Eye (tissue), 1 donor: Measurements from ENCODE around the gene UBP1.
"Not testable (repeated sequence)": the region's sequence is repeated elsewhere in the genome, so short reads cannot be mapped to it uniquely, and the experiment has no call there.

Experiments used
- DNase-seq: peaks from one replicate; pipeline ENCODE4 v3.0.0-alpha.2; 2015

Gene UBP1

DNA sequence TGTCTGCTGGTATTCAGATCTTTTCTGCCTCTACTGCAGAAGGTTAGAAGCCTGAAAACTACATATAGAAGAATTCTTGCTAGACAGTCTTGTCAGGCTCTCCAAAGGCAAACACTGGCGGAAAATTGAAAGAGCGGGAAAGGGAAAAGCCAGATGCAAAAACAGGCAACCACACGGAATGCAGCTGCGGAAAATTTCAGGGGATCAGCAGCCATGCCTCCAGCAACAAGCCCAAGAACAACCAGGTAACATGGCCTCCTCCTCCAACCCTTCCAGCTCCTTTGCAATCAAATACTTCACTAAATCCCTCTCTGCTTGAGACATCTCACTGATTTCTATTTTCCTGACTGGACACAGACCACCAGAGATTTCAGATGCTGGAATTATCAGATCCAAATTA, 9.6 kb downstream of the UBP1 start:
- DNase-seq, result no peak

DNA sequence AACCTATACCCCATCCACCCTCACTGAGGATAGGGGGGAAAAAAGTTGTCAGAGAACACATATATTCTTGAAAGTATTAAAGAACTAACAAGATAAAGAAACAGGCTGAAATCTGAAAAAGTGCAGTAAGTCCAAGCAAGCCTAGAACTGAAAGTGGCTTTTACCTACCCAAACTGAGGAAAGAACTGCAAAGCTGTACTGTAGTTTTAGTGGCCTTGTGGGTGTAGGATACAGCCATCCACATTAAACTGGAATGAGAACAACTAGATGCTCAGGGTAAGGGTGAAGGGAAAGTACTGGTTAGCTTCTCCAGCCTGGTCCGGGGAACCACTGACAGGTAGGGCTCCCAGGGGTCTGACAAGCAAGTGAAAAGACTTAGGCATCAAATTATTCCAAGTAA, 10.1 kb downstream of the UBP1 start:
- DNase-seq, result no peak

DNA sequence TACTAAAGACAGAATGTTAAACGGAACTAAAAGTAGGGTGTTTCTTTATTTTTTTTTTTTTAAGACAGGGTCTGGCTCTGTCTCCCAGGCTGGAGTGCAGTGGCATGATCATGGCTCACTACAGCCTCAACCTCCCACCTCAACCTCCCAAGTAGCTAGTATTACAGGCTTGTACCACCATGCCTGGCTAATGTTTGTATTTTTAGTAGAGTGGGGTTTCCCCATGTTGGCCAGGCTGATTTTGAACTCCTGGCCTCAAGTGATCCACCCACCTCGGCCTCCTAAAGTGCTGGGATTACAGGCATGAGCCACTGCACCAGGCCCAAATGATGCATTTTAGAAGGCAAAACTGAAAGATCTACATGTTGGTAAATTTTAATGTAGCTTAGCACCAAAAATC, 10.9 kb downstream of the UBP1 start:
- DNase-seq, result not testable (repeated sequence)

DNA sequence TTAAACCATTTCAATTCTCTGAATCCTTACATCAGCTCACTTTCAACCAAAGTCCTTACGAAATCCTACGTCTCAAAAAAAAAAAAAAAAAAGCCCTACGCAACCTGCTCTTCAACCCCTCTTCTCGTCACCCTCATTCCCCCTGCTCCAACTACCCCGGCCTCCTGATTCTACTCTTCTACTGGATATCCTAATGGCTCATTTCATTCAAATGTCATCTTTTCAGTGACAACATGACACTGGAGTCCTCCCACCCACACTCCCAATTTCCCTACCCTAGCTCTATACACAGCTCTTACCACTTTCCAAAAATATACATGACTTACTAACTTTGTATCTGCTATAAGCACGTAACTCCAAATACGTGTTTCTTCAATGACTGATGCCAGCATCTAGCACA, 11.5 kb downstream of the UBP1 start:
- DNase-seq, result no peak

DNA sequence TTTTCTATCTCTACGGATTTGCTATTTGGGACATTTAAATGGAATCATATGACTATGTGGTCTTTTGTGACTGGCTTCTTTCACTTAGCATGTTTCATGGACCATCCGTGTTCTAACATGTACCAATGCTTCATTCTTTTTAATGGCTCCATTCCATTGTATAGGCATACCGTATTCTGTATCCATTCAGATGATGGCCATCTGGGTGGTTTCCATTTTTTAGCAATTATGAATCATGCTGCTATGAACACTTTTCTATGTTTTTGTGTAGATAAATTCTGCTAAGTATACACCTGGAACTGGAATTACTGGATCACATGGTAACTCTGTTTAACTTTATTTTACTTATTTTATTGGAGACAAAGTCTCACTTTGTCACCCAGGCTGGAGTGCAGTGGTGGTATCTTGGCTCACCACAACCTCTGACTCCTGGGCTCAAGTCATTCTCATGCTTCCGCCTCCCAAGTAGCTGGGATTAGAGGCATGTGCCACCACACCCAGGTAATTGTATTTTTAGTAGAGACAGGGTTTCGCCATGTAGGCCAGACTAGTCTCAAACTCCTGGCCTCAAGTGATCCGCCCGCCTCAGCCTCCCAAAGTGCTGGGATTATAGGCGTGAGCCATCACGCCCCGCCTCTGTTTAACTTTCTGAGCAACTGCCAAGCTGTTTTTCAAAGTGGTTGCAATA, 13.4 kb downstream of the UBP1 start:
- DNase-seq, result no peak

DNA sequence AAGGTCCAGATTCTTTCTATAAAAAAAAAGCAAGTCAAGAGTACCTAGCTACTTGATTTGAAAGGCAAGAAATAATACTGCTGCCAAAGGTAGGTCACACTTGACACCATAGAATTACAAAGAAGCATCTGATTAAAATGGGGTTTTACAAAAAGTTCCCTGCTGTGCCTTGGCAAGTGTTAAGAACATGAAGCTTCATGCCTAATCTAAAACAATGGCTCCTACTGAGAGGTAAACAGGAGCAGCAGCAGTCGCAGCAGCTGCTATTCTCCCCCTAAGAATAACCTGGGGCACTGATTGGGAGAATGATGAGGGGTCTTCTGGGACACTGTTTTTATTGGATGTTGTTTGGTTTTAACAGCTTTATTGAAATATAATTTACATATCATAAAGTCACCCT, 14.1 kb downstream of the UBP1 start:
- peak; percentile 32 for DNase-seq

DNA sequence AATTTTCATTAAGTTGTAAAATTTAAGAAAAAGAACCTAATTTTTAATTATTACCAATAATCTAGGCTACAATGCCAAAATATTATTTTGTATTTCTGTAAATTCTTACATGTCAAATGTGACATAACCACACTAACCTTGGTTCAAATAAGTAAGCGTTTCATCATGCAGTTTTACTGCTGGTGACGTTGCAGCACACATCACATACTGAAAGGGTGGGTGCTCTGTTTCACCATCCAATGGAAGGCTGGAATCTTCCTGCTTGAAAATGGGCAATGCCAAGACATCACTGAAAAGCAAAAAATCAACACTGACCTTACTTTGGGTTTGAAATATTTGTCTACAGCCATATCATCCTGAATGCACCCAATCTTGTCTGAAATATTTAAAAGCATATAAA, 14.8 kb downstream of the UBP1 start:
- DNase-seq, result no peak

DNA sequence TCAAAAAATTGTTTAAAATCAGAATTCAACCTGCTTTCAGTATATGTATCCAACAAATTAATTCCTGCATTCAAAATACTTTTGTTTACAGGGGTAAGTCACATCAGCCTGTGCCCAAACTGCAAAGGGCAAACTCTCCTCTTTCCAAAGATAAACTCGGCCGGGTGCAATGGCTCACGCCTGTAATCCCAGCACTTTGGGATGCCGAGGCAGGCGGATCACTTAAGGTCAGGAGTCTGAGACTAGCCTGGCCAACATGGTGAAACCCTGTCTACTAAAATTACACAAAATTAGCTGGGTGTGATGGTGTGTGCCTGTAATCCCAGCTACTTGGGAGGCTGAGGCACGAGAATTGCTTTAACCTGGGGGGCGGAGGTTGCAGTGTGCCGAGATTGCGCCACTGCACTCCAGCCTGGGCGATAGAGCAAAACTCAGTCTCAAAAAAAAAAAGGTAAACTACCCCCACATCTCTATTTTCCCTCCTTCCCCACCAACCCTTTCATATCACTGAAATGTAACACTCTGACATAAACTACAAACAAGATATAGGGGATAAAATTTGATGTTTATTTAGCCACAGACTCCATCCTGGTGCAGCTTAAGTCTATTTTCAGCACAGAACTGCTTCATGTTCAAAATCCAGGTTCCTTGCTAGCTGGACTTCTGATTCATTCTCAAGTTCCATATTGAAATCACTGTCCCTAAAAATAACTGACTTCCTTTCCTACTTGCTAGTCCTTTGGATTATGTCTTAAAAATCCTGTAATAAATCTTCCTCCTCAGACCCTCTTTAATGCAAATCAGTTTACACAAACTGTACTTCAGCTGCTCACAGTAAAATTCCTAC, 15.4 kb downstream of the UBP1 start:
- DNase-seq, result no peak

DNA sequence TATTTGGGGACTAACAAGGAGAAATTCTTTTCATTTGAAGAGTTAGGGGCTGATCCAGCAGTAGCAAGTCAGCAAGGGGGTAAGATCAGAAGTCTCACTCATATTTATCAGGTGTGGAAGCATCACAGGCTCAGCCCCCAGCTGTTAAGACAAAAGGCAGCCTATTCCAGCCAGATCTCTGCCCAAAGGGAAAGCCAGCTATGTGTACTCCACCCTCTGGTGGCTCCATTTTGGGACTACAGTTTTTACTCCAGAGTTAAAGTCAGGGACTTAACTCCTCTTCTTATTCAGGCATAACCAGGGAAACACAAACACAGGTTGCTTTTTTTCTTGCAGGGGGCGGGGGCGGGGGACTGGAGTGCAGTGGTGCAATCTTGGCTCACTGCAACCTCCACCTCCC, 19.2 kb downstream of the UBP1 start:
- no peak for DNase-seq

DNA sequence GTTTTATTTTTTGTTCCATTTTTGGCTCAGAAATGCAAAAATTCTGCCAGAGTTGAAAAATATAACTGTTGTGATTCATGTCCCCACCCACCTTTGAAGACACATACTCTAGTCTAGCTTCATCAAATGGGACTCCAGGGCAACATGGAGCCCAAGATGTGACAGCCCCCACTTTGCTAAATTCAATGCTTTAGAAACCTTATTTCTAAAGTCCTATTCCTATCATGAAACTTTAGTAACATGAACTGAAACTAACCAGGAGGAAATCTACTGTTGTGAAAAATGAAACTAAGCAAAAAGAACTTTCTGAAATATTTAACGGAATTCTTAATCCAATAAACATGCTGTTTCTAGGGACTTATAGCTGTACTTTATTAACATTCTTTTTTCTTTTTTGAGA, 20.3 kb downstream of the UBP1 start:
- no peak for DNase-seq

DNA sequence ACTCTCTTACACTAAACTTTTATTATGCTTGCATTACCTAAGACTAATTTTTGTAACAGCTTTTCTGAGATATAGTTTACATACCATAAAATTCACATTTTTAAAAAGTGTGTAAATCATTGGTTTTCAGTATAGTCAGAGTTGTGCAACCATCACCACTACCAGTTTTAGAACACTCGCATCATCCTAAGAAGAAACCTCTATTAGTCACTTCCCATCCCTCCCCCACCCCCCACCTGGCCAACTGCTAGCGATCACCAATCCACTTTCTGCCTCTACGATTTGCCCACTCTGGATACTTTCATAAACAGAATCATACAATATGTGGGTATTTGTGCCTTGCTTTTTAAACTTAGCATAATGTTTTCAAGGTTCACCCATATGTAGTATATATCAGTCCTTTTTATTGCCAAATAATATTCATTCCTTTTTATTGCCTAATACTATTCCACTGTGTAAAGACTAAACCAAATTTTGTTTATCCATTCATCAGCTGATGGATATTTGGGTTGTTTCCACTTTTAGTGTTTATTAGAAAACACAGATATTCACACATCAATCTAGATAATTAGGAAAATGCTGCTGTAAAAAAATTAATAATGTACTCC, 23.0 kb downstream of the UBP1 start:
- no peak for DNase-seq

DNA sequence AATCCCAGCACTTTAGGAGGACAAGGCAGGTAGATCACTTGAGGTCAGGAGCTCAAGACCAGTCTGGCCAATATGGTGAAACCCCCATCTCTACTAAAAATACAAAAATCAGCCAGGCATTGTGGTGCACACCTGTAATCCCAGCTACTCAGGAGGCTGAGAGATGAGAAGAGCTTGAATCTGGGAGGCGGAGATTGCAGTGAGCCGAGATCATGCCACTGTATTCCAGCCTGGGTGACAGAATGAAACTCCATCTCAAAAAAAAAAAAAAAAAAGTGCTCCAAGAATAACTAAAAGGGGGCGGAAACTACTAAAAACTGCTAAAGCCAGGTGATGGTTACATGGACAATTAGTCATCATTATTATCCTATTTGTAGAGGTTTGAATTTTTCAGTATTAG, 29.4 kb downstream of the UBP1 start:
- not testable (repeated sequence) for DNase-seq

DNA sequence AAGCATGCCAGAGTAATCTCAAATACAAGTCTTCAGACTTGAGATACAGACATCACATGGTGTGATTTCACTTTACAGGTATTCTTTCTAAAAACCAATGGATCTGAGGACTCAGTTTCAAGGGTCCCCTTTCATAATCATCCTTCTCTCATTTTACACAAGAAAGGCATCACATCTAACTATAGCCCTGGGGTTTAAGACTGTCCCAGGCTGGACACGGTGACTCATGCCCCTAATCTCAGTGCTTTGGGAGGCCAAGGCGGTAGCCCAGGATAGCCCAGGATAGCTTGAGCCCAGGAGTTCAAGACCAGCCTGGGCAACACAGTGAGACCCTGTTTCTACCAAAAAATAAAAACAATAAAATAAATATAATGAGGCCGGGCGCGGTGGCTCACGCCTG, 36.4 kb downstream of the UBP1 start:
- no peak for DNase-seq

DNA sequence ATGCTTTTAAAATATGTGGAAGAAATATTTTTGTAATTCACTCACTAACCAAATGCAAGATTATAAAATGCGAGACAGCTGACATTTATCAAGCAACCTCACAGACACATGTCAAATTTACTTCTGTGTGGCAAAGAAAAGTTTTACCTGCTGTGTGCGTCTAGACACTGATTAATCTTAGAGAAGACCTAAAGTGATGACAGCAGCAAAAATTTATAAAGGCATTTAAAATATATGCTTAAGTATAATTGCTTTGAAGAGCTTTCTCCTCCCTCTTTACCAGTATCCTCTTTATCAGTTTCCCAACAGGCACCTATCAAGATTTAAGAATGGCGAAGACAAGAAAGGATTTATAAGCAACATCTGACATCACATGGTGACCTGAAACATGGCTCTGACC, 37.3 kb downstream of the UBP1 start:
- no peak for DNase-seq

DNA sequence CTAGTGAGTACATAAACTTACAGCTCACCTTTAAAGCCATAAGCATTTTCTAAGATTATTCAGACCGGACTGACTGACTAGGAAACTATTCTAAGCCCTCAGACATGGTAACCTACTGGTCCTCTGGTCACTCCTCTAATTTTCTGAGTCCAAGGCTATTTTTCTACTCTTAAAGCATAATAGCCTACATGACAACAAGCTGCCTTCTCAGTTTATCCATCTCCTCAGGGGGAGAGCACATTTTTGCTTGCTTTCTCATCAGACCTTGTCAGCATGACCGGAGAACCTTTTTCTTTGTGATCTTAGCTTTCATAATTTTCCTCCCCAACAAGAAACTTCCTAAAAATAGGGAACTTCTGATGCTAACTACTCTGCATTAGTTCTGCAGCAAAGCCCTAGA, 38.4 kb downstream of the UBP1 start:
- DNase-seq, result no peak

DNA sequence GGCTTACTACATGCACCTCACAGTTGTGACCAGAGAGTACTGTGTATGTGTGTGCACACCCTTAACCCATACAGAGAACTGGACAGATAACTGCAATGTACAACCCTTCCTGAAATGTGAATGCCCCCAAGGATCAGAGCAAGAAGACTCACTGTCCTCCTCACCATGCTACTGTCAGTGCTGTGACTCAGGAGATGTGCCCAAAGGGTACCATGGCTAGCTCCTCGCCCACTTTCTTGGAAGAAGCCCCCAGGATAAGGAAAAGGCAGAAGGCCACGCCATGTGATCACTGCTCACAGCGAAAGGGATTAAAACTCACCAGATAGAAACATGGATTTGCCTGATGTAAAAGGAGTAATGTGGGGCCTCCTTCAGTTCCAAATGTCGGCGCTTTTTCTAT, 41.8 kb downstream of the UBP1 start:
- DNase-seq, result no peak

DNA sequence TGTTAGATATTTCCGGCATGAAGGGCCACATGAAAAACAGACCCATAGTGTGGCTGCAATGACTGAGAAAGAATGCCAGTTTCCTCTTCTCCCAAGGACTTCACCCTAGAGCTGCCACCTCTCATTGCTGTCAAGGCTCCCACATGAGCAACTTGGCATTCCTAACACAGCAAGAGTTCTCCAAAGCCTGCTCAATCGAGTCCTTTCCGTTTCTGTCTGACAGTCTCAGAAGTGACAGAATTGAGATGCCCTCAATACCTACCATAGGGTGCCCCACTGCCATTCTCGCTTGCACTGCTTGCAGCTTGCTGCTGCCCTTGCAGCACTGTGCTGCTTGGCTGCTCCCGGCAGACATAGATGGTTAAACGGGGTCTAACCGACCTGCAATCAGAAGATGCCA, 44.3 kb downstream of the UBP1 start:
- DNase-seq, result peak; percentile 86

DNA sequence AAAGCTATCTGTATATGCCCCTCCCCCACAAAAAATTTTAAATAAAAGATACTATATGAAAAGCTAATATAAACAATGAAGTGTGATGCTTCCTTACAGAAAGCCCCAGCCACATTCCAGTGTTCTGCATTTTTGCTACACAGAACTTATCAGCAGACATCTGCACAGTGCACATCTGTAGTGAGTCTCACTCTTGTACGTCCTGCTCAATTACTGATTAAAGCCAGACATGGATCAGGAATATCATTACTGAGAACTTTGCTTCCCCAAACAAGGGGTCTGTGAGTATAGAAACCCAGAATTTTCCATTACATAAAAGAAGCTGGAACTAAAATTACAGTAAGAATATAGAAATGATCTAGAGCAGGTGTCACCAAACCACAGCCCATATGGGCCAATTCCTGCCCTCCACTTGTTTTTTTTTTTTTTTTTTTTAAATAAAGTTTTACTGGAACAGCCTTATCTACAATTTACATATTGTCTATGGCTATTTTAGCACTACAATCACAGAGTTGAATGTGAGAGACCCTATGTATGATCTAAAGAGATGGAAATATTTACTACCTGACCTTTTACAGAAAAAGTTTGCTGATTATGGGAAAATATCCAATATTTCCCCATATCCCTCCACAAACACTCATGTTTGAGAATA, 45.7 kb downstream of the UBP1 start:
- peak; percentile 43 for DNase-seq

DNA sequence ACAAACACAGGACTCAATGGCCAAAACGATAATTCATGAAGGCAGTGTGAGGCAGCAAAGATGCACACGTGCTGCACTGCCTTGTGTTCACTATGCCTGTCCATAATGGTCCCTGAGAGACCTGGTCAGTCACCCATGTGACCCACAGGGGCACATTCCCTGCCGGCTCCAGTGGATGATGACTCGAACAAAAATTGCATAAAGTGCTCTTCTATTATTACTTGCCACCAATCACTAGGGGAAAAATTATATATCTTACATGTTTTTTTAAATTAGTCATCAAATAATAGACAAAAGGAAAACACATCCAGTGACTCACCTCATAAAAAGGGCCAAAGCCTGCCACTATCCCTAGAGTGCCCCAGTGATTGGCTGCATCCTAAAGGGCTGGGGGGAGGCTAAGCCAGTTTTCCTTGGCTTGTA, 47.5 kb downstream of the UBP1 start:
- no peak for DNase-seq

DNA sequence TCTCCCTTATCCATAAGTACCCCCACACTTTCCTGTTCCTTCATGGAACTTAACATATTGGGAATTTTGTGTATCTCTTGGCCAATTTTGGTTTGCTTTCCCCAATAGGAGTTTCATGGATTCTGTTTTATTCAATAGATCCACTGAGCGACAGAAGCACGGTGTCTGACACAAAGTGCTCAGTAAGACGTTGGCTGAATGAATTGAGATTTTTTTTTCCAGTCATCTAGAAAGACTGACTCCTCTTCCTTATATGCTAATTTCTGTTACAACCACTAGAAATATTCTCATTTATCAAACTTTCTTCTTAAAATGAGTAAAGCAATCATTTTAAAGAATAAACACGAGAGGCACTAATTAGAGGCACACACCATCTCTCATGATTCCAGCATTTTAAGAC, 48.1 kb downstream of the UBP1 start:
- DNase-seq, result no peak

DNA sequence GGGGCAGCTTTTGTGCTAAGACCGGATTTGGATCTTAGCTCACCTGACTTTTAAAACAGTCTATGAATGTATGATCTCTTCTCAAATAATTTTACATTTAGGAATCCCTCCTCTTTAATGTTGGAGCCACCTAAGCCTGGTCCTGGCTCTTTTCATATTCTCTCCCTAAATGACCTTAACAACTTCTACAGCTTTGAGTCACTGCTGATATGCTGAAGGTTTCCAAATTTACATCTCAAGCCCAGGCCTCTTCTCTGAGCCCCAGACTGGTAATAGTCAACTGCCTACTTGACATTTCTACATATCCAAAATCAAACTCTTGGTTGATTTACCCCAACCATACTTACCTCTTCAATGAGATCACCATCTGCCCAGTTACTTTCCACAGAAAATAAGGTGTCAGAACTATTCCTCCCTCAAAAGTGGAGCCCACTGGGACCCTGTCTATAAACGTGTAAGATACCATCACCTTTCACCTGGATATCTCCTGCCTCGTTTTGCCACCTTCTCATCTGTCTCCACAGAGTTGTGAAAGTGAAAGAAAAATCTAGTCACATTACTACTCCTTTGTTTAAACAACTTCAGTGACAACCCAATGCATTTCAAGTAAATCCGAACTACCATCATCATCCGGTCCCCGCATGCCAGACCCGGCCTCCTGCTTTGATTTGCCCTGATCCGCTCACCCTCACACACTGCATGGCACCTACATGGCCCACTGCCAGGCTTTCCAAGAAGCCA, 48.8 kb downstream of the UBP1 start:
- DNase-seq, result no peak

DNA sequence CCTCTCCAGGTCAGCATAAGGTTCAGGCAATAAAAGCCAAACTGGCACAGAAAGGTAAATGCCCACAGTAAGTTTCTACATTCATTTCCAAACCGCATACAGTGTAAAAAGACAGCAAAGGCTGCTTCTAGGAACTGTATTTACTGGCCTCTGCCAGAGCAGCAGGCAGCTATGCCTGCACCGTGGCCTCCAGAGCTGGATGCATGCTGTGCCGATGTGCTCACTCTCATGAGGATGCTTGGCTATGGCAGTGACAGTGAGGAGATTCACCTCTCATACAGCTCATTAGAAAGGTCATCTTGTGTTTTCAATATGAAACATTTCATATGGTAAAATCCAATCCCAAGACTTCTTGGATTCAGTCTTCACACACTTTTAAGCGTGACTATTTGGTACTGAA, 50.3 kb downstream of the UBP1 start:
- no peak for DNase-seq
